ENCODE results near the gene FBRSL1.

GRCh38 chr12:132544498-132544897 lies 54.5 kb downstream of the FBRSL1 start:
- TF ChIP-seq CTCF (IDR thresholded peaks at IDR 0.05), result no peak
- TF ChIP-seq POLR2A (IDR thresholded peaks at IDR 0.05), result no peak
- no peak for TF ChIP-seq EP300 (IDR thresholded peaks at IDR 0.05)

Measured in ovary (tissue), 3 donors.